Hepatocyte (in vitro differentiated cells): ENCODE results near the gene NEDD4L. TPM values are rescaled to one million over a fixed set of nuclear protein-coding genes. Genes with fewer than 3 reads are reported as not detected.

Experiments used
- DNase-seq: peaks from one replicate; pipeline ENCODE4 v3.0.0-alpha.2; 2016; ENCODE audit warnings: low spot score
- H2AFZ ChIP-seq: fragments of 200-600 bp; sonication (generic); 2 replicates; pipeline ENCODE4 v1.6.0; 2016; ENCODE audit warnings: antibody characterized with exemption, mild to moderate bottlenecking
- H3K27ac ChIP-seq: fragments of 200-600 bp; sonication (generic); 2 replicates; pipeline ENCODE4 v1.5.1; 2016; ENCODE audit warnings: mild to moderate bottlenecking
- H3K27me3 ChIP-seq: fragments of 200-600 bp; sonication (generic); 2 replicates; pipeline ENCODE4 v1.6.1; 2016
- H3K36me3 ChIP-seq: fragments of 200-600 bp; sonication (generic); replicated peaks from 2 replicates; pipeline ENCODE4 v1.5.1; 2016; ENCODE audit warnings: low read depth; ENCODE audit not compliant: insufficient read depth
- H3K4me1 ChIP-seq: fragments of 200-600 bp; sonication (generic); 2 replicates; pipeline ENCODE4 v1.5.1; 2016; ENCODE audit warnings: mild to moderate bottlenecking, moderate library complexity; ENCODE audit not compliant: insufficient read depth
- H3K4me2 ChIP-seq: fragments of 200-600 bp; sonication (generic); 2 replicates; pipeline ENCODE4 v1.6.0; 2016
- H3K4me3 ChIP-seq: fragments of 200-600 bp; sonication (generic); 2 replicates; pipeline ENCODE4 v1.5.1; 2016; ENCODE audit warnings: mild to moderate bottlenecking
- H3K79me2 ChIP-seq: fragments of 200-600 bp; sonication (generic); 2 replicates; pipeline ENCODE4 v1.6.0; 2017; ENCODE audit warnings: mild to moderate bottlenecking
- H3K9me2 ChIP-seq: fragments of 200-600 bp; sonication (generic); replicated peaks from 2 replicates; pipeline ENCODE4 v1.6.0; 2017; ENCODE audit warnings: mild to moderate bottlenecking; ENCODE audit not compliant: insufficient read depth
- H3K9me3 ChIP-seq: fragments of 200-600 bp; sonication (generic); 2 replicates; pipeline ENCODE4 v1.5.1; 2016; ENCODE audit warnings: low read depth, mild to moderate bottlenecking
- H4K20me1 ChIP-seq: fragments of 200-600 bp; sonication (generic); 2 replicates; pipeline ENCODE4 v1.6.0; 2016; ENCODE audit warnings: mild to moderate bottlenecking; ENCODE audit not compliant: insufficient read depth, poor library complexity, severe bottlenecking
- EZH2 ChIP-seq: fragments of 200-600 bp; sonication (generic); IDR thresholded peaks from 2 replicates; pipeline ENCODE4 v1.6.1; 2016; ENCODE audit warnings: antibody characterized with exemption, mild to moderate bottlenecking, borderline replicate concordance
- EZH2phosphoT487 ChIP-seq: fragments of 200-600 bp; sonication (generic); IDR thresholded peaks from one replicate; pipeline ENCODE4 v1.6.1; 2018; ENCODE audit warnings: antibody characterized with exemption, mild to moderate bottlenecking, low read depth, moderate library complexity; ENCODE audit not compliant: unreplicated experiment, severe bottlenecking
- WGBS: methylation state at CpG from one replicate; pipeline ENCODE4 v1.1.6; 2016; ENCODE audit warnings: low lambda C conversion rate; ENCODE audit errors: missing lambda C conversion rate; 5-methylcytosine and 5-hydroxymethylcytosine counted together
- polyA plus RNA-seq: library from polyadenylated mRNA; unstranded; fragments of >200 nt; fragmentation: Nextera tagmentation; extraction: Ambion mirVana; gene quantifications from 2 replicates; pipeline ENCODE4 v1.2.1, GENCODE V29; 2016
- total RNA-seq: library from RNA; depleted of rRNA; stranded (reverse); fragments of >200 nt; gene quantifications from 2 replicates; pipeline ENCODE4 v1.2.3, GENCODE V29; 2014
- TF ChIP-seq, protein P1 (sequence below): fragments of 200-600 bp; sonication (generic); IDR thresholded peaks from 2 replicates; pipeline ENCODE4 v1.5.1; 2016; ENCODE audit warnings: antibody characterized with exemption, mild to moderate bottlenecking; ENCODE audit not compliant: poor library complexity

The NEDD4L gene
- total and polyA plus RNA-seq, 2 experiments from 2014 or later, result 104 to 140 TPM

- Histone ChIP-seq H3K4me1 (peaks cover 15% of the 10 kb centered on the region), H3K36me3 (no peaks in the 10 kb centered on the region), H2AFZ (peak overlapping the region; percentile 36), H3K27me3 (no peaks in the 10 kb centered on the region), H3K4me3 (no peak overlapping the region), H3K27ac (peak overlapping the region; percentile 42), H3K9me3 (no peaks in the 10 kb centered on the region), H4K20me1 (no peaks in the 10 kb centered on the region), H3K79me2 (no peaks in the 10 kb centered on the region), H3K4me2 (peak overlapping the region; percentile 71), H3K9me2 (no peaks in the 10 kb centered on the region)
- WGBS, result 50% methylated on average over 6 of the region's 6 CpGs
- TF ChIP-seq, protein P1, sequence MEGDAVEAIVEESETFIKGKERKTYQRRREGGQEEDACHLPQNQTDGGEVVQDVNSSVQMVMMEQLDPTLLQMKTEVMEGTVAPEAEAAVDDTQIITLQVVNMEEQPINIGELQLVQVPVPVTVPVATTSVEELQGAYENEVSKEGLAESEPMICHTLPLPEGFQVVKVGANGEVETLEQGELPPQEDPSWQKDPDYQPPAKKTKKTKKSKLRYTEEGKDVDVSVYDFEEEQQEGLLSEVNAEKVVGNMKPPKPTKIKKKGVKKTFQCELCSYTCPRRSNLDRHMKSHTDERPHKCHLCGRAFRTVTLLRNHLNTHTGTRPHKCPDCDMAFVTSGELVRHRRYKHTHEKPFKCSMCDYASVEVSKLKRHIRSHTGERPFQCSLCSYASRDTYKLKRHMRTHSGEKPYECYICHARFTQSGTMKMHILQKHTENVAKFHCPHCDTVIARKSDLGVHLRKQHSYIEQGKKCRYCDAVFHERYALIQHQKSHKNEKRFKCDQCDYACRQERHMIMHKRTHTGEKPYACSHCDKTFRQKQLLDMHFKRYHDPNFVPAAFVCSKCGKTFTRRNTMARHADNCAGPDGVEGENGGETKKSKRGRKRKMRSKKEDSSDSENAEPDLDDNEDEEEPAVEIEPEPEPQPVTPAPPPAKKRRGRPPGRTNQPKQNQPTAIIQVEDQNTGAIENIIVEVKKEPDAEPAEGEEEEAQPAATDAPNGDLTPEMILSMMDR, result no peak
- TF ChIP-seq EZH2phosphoT487 (no peak), EZH2 (no peak)
- DNase-seq, result no peak
Measured at GRCh38 chr18:58438161-58438957, 394.3 kb downstream of the NEDD4L start.

DNA sequence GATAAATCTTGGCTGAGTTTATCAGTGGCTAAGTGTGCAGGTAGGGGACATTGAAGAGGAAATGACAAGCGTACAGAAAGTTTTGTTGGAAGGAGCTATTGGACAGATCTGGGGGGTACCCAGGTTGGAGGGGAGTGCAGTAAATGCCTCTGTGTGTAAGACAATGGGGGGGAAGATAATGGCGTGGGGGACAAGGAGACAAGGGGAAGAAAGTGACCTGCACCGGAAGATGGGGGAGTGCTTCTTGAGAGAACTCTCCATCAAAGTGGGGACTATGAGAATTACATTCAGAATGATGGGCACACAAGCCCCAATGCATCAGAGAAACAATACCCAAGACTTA lies 394.9 kb downstream of the NEDD4L start:
- 81% methylated on average over 3 of the region's 3 CpGs for WGBS
- Histone ChIP-seq H3K9me2 (no peaks in the 10 kb centered on the region), H2AFZ (peak overlapping the region; percentile 36), H3K9me3 (no peaks in the 10 kb centered on the region), H4K20me1 (no peaks in the 10 kb centered on the region), H3K4me2 (peak overlapping the region; percentile 71), H3K36me3 (no peaks in the 10 kb centered on the region), H3K27me3 (no peaks in the 10 kb centered on the region), H3K27ac (peak overlapping the region; percentile 42), H3K79me2 (no peaks in the 10 kb centered on the region), H3K4me3 (no peak overlapping the region), H3K4me1 (peaks cover 20% of the 10 kb centered on the region)
- TF ChIP-seq EZH2, result no peak
- TF ChIP-seq EZH2phosphoT487, result no peak
- TF ChIP-seq, protein P1, result no peak
- DNase-seq, result no peak

GRCh38 chr18:58443671-58444070 lies 399.6 kb downstream of the NEDD4L start:
- Histone ChIP-seq H3K4me2 (peak overlapping the region; percentile 3), H3K27me3 (no peaks in the 10 kb centered on the region), H3K4me1 (peaks cover 44% of the 10 kb centered on the region), H4K20me1 (no peaks in the 10 kb centered on the region), H3K9me2 (no peaks in the 10 kb centered on the region), H3K36me3 (no peaks in the 10 kb centered on the region), H2AFZ (no peak overlapping the region), H3K27ac (no peak overlapping the region), H3K9me3 (no peaks in the 10 kb centered on the region), H3K79me2 (no peaks in the 10 kb centered on the region), H3K4me3 (no peak overlapping the region)
- WGBS, result 31% methylated on average over 6 of the region's 6 CpGs
- DNase-seq, result no peak
- TF ChIP-seq EZH2 (no peak), EZH2phosphoT487 (no peak)
- TF ChIP-seq, protein P1, result no peak
